T-helper 22 cell (primary cell): ENCODE data around the gene SLC35F6.

Source experiments
- DNase-seq: peaks from one replicate; pipeline ENCODE4 v3.0.0-alpha.2; 2020; ENCODE audit warnings: low read depth

The SLC35F6 gene

GRCh38 chr2:26822877-26823276, 58.8 kb downstream of the SLC35F6 start:
- no peak for DNase-seq
